ENCODE results near the gene CAPRIN2.

Gene CAPRIN2

GRCh38 chr12:30753751-30754382 lies 884 bp downstream of the CAPRIN2 start:
- TF ChIP-seq CTCF (IDR thresholded peaks at IDR 0.05; ENCODE audit: low read length, missing control alignments), result no peak
- peak overlapping the region; percentile 86 for H3K4me3 ChIP-seq (replicated peaks; ENCODE audit: low read depth, low read length)
- peak; percentile 53 for DNase-seq (ENCODE audit: low read depth)

GRCh38 chr12:30753233-30753632 lies 1.5 kb downstream of the CAPRIN2 start:
- TF ChIP-seq CTCF (IDR thresholded peaks at IDR 0.05; ENCODE audit: low read length, missing control alignments), result peak; percentile 64
- H3K4me3 ChIP-seq (replicated peaks; ENCODE audit: low read depth, low read length), result peak overlapping the region; percentile 86
- peak; percentile 64 for DNase-seq (ENCODE audit: low read depth)

GRCh38 chr12:30752255-30752654 lies 2.5 kb downstream of the CAPRIN2 start:
- TF ChIP-seq CTCF (IDR thresholded peaks at IDR 0.05; ENCODE audit: low read length, missing control alignments), result no peak
- H3K4me3 ChIP-seq (replicated peaks; ENCODE audit: low read depth, low read length), result peak overlapping the region; percentile 86
- DNase-seq (ENCODE audit: low read depth), result no peak

GRCh38 chr12:30748147-30748546 lies 6.6 kb downstream of the CAPRIN2 start:
- DNase-seq (ENCODE audit: low read depth), result no peak
- H3K4me3 ChIP-seq (replicated peaks; ENCODE audit: low read depth, low read length), result no peak overlapping the region
- no peak for TF ChIP-seq CTCF (IDR thresholded peaks at IDR 0.05; ENCODE audit: low read length, missing control alignments)

- H3K4me3 ChIP-seq (replicated peaks; ENCODE audit: low read depth, low read length), result no peak overlapping the region
- no peak for DNase-seq (ENCODE audit: low read depth)
- TF ChIP-seq CTCF (IDR thresholded peaks at IDR 0.05; ENCODE audit: low read length, missing control alignments), result no peak
These were observed 8.6 kb downstream of the CAPRIN2 start for GRCh38 chr12:30746190-30746589.

- H3K4me3 ChIP-seq (replicated peaks; ENCODE audit: low read depth, low read length), result no peak overlapping the region
- no peak for TF ChIP-seq CTCF (IDR thresholded peaks at IDR 0.05; ENCODE audit: low read length, missing control alignments)
- DNase-seq (ENCODE audit: low read depth), result no peak
These were observed 10.4 kb downstream of the CAPRIN2 start for GRCh38 chr12:30744321-30744720.

- no peak for DNase-seq (ENCODE audit: low read depth)
- TF ChIP-seq CTCF (IDR thresholded peaks at IDR 0.05; ENCODE audit: low read length, missing control alignments), result no peak
- no peak overlapping the region for H3K4me3 ChIP-seq (replicated peaks; ENCODE audit: low read depth, low read length)
These were observed 14.5 kb downstream of the CAPRIN2 start for GRCh38 chr12:30740274-30740673.

Measured in fibroblast of pulmonary artery (primary cell).